Neutrophil (primary cell): ENCODE data around the gene IDUA.
"Not testable (repeated sequence)": the region's sequence is repeated elsewhere in the genome, so short reads cannot be mapped to it uniquely, and the experiment has no call there.

Experiments
- H3K27ac ChIP-seq: fragments of 200-600 bp; sonication (generic); 2 replicates; pipeline ENCODE4 v1.5.1; 2016; ENCODE audit warnings: mild to moderate bottlenecking, moderate library complexity
- H3K27me3 ChIP-seq: fragments of 200-600 bp; sonication (generic); 2 replicates; pipeline ENCODE4 v1.6.0; 2016; ENCODE audit warnings: mild to moderate bottlenecking
- H3K36me3 ChIP-seq: fragments of 200-600 bp; sonication (generic); 2 replicates; pipeline ENCODE4 v1.5.1; 2017
- H3K4me1 ChIP-seq, 2 experiments: fragments of 200-600 bp in 1 of 2; sonication (generic) in 1 of 2; 1 replicate in 1 of 2; 2 replicates in 1 of 2; pipeline versions ENCODE4 v1.5.1 to v1.6.1; 2013 to 2016; ENCODE audit warnings: low read depth in 1 of 2, low read length in 1 of 2, mild to moderate bottlenecking in 1 of 2, moderate library complexity in 1 of 2; ENCODE audit not compliant: control insufficient read depth in 1 of 2, insufficient read depth in 1 of 2
- H3K4me3 ChIP-seq, 2 experiments: fragments of 200-600 bp in 1 of 2; sonication (generic) in 1 of 2; 1 replicate in 1 of 2; 2 replicates in 1 of 2; pipeline ENCODE4 v1.5.1; 2013 to 2016; ENCODE audit warnings: low read depth in 1 of 2, low read length in 1 of 2, mild to moderate bottlenecking in 1 of 2, moderate library complexity in 1 of 2
- H3K9me3 ChIP-seq: fragments of 200-600 bp; sonication (generic); 2 replicates; pipeline ENCODE4 v1.5.1; 2016
- CTCF ChIP-seq: fragments of 200-600 bp; sonication (generic); IDR thresholded peaks from 2 replicates; pipeline ENCODE4 v1.5.1; 2016; ENCODE audit warnings: antibody characterized with exemption

IDUA gene

DNA sequence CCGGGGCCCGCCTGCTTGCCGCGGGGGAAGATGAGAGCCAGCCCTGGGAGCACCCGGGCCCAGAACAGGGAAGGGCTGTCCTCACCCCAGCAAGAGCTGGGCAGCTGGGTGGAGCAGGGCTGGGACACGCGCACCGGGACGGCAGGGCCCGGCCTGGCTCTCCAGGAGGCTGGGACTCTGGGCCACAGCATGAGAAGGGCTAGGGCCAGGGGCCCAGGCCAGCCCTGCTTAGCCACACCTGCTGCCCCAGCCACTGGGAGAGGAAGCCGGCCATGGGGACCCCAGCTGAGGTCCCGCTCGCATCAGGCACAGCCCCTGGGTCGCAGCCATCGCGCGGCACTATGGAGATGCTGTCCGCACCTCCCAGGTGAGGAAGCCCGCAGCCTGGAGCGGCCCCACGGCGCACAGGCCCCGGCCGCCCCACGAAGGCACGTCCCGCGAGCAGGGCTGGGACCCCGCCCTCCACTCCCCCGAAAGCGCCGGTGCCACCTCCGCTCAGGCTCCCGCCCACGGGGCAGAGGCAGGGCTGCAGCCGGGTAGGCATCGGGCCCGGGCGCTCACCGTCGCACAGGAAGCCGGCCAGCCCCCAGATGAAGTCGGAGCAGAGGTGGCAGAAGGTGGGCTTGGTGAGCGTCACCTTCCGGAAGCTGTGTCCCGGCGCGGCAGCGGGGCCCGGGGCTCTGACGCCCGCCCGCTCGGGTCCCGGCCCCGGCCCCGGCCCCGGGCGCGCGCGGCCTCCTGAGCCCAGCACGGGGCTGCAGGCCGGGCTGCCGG is 14.0 kb upstream of the IDUA start:
- Histone ChIP-seq H3K9me3 (no peaks in the 10 kb centered on the region), H3K4me1 (peaks cover 8 to 17% of the 10 kb centered on the region in 2 experiments), H3K36me3 (no peaks in the 10 kb centered on the region), H3K27me3 (peaks cover 58% of the 10 kb centered on the region), H3K4me3 (peak overlapping the region; percentile 67 to 79), H3K27ac (peak overlapping the region; percentile 56)
- TF ChIP-seq CTCF: no peak

- TF ChIP-seq CTCF: peak; percentile 34
- Histone ChIP-seq H3K27ac (peak within 1 kb of the TSS; percentile 56), H3K27me3 (peaks cover 49% of the 10 kb centered on the region), H3K4me3 (peak within 1 kb of the TSS; percentile 67 to 79), H3K4me1 (peaks cover 15 to 23% of the 10 kb centered on the region in 2 experiments), H3K36me3 (no peaks in the 10 kb centered on the region), H3K9me3 (no peaks in the 10 kb centered on the region)
Observed at GRCh38 chr4:973431-974397, 13.1 kb upstream of the IDUA start, which contains the start of gene DGKQ. Gene DGKQ (minus strand): TSS chr4:973569. CDS start chr4:973482, 87 bp downstream.

GRCh38 chr4:974668-975067 is 12.2 kb upstream of the IDUA start:
- Histone ChIP-seq H3K4me3 (no peak overlapping the region), H3K36me3 (no peaks in the 10 kb centered on the region), H3K27me3 (peaks cover 42% of the 10 kb centered on the region), H3K9me3 (no peaks in the 10 kb centered on the region), H3K27ac (no peak overlapping the region), H3K4me1 (peaks cover 24 to 33% of the 10 kb centered on the region in 2 experiments)
- TF ChIP-seq CTCF: no peak

- H3K27ac ChIP-seq, H3K36me3 ChIP-seq, H3K4me3 ChIP-seq, H3K9me3 ChIP-seq: not testable (repeated sequence)
- Histone ChIP-seq H3K4me1 (peaks cover 26 to 38% of the 10 kb centered on the region in 2 experiments), H3K27me3 (peaks cover 30% of the 10 kb centered on the region)
Observed at GRCh38 chr4:976016-976415, 10.8 kb upstream of the IDUA start.

GRCh38 chr4:978957-979701 is 7.7 kb upstream of the IDUA start:
- Histone ChIP-seq H3K27me3 (peaks cover 5% of the 10 kb centered on the region), H3K4me3 (peak overlapping the region; percentile 36 to 38), H3K9me3 (no peaks in the 10 kb centered on the region), H3K36me3 (no peaks in the 10 kb centered on the region), H3K4me1 (peaks cover 18 to 20% of the 10 kb centered on the region in 2 experiments), H3K27ac (peak overlapping the region; percentile 70)
- TF ChIP-seq CTCF: no peak
